ENCODE data around the gene WWOX.
"Not testable (repeated sequence)": the region's sequence is repeated elsewhere in the genome, so short reads cannot be mapped to it uniquely, and the experiment has no call there.

WWOX gene

DNA sequence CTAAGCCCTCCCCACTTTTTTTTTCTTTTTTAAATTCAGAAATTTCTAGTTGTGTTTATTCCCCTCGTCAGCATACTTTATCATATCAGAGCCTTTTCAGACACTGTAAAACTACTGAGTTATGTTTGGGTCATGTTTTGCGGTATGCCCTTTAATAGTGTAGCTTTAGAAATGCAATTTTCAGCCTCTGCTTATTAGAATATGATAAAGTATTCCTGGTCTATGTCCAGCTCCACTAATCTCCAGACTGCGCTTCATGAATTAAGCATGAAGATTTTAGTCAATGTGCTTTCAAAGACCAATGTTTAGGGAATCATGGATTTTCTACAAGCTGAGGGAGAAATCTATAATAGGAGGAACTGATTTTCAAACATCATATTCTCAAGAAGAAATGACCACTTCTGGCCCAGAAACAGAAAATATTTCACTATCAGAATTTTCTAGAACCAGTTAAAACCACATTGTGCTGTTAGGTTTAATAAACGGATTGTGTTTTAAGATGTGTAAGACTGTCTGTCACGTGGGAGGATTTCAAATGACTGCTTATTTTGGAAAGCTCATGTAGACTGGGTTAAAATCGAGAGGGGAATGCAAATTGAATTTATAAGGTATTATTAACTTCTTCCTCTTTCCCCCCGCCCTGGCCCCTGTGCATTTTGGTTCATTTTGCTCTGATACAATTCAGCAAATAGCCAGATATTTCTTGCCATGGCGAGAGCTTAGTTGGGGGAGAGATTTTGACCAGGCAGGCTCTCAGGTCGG, 498.5 kb downstream of the WWOX start:
- no peak overlapping the region for H4K8ac ChIP-seq (ENCODE audit: low read depth, low read length)
- H3K4me3 ChIP-seq (ENCODE audit: low read length): no peak overlapping the region
- no peak overlapping the region for H3K9ac ChIP-seq (ENCODE audit: low read length)
- H3K27me3 ChIP-seq (ENCODE audit: insufficient read depth, low read length, poor library complexity): no peaks in the 10 kb centered on the region
- no peak overlapping the region for H3K4ac ChIP-seq (ENCODE audit: low read depth, low read length)
- H2AK5ac ChIP-seq (ENCODE audit: low read length): no peak overlapping the region
- no peak overlapping the region for H3K4me2 ChIP-seq (ENCODE audit: low read length)
- no peak overlapping the region for H2BK5ac ChIP-seq (ENCODE audit: low read length)
- no peaks in the 10 kb centered on the region for H3K79me2 ChIP-seq (ENCODE audit: control insufficient read depth, insufficient read depth, low read length)
- H3K4me1 ChIP-seq (ENCODE audit: control insufficient read depth, low read depth, low read length): no peaks in the 10 kb centered on the region
- no peaks in the 10 kb centered on the region for H3K36me3 ChIP-seq (ENCODE audit: control insufficient read depth, insufficient read depth, low read length)
- H3K79me1 ChIP-seq (ENCODE audit: low read length): no peaks in the 10 kb centered on the region
- no CpG with 5 or more reads among the region's 9 CpGs for WGBS (ENCODE audit: extremely low coverage, insufficient coverage, low lambda C conversion rate)
- no peak overlapping the region for H3K18ac ChIP-seq (ENCODE audit: low read length)
- DNase-seq: no peak
- no peak overlapping the region for H2BK15ac ChIP-seq (replicated peaks; ENCODE audit: low read depth)
- H3K23ac ChIP-seq (ENCODE audit: low read length): no peak overlapping the region
- no peak overlapping the region for H4K5ac ChIP-seq (ENCODE audit: low read length)
- no peak overlapping the region for H2BK120ac ChIP-seq (ENCODE audit: low read depth, low read length)
- H3K56ac ChIP-seq (ENCODE audit: low read length): no peak overlapping the region
- H3K27ac ChIP-seq (ENCODE audit: low read depth, low read length): no peak overlapping the region

DNA sequence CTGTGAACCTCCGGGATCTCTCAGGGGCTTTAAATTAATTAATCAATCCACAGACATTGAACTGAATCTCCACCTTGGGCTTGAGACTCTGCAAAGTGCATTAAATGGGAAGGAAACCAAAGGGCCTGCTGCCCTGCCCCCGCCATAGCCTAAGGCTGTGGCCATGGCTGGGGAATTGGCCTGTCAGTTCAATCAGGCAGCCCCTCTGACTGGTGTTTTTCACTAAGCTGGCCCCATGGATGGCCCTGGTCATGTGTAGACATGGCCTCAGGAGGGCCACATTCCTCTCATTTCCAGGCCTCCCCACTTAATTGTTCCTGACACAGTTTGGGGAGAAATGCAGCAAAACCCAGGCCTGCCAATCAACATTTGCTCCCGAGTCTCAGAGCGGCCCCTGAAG, 499.8 kb downstream of the WWOX start:
- Histone ChIP-seq H2BK120ac (ENCODE audit: low read depth, low read length) (no peak overlapping the region), H3K4me2 (ENCODE audit: low read length) (no peak overlapping the region), H3K23ac (ENCODE audit: low read length) (no peak overlapping the region), H3K4ac (ENCODE audit: low read depth, low read length) (no peak overlapping the region), H3K56ac (ENCODE audit: low read length) (no peak overlapping the region), H2BK5ac (ENCODE audit: low read length) (no peak overlapping the region), H3K9ac (ENCODE audit: low read length) (no peak overlapping the region), H3K4me1 (ENCODE audit: control insufficient read depth, low read depth, low read length) (no peaks in the 10 kb centered on the region), H4K5ac (ENCODE audit: low read length) (no peak overlapping the region), H3K27me3 (ENCODE audit: insufficient read depth, low read length, poor library complexity) (no peaks in the 10 kb centered on the region), H3K79me1 (ENCODE audit: low read length) (no peaks in the 10 kb centered on the region), H3K27ac (ENCODE audit: low read depth, low read length) (no peak overlapping the region), H2AK5ac (ENCODE audit: low read length) (no peak overlapping the region), H3K4me3 (ENCODE audit: low read length) (no peak overlapping the region), H3K36me3 (ENCODE audit: control insufficient read depth, insufficient read depth, low read length) (no peaks in the 10 kb centered on the region), H2BK15ac (replicated peaks; ENCODE audit: low read depth) (no peak overlapping the region), H3K79me2 (ENCODE audit: control insufficient read depth, insufficient read depth, low read length) (no peaks in the 10 kb centered on the region), H3K18ac (ENCODE audit: low read length) (no peak overlapping the region), H4K8ac (ENCODE audit: low read depth, low read length) (no peak overlapping the region)
- peak; percentile 17 for DNase-seq
- WGBS (ENCODE audit: extremely low coverage, insufficient coverage, low lambda C conversion rate): no CpG with 5 or more reads among the region's 4 CpGs

DNA sequence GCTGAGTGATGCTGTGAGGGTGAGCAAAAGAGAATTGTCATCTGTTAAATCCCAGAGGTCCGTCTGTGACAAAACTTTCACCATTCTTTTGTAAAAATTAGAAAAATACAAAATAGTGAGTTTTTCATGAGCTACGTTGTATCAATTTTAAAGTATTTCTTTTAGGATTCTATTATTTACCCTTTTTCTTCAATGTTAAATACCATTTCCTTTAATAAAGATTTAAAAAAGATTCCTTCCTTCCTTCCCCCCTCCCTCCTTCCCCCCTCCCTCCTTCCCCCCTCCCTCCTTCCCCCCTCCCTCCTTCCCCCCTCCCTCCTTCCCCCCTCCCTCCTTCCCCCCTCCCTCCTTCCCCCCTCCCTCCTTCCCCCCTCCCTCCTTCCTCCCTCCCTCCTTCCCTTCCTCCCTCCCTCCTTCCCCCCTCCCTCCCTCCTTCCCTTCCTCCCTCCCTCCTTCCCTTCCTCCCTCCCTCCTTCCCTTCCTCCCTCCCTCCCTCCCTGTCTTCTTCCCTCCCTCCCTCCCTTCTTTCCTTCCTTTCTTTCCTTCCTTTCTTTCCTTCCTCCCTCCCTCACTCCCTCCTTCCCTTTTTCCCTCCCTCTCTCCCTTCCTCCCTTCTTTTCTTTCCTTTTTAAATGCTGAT, 505.1 kb downstream of the WWOX start:
- not testable (repeated sequence) for H3K4ac ChIP-seq (ENCODE audit: low read depth, low read length); DNase-seq; H3K4me3 ChIP-seq (ENCODE audit: low read length); H3K79me1 ChIP-seq (ENCODE audit: low read length); H3K4me2 ChIP-seq (ENCODE audit: low read length); H3K9ac ChIP-seq (ENCODE audit: low read length); H3K27ac ChIP-seq (ENCODE audit: low read depth, low read length); H2AK5ac ChIP-seq (ENCODE audit: low read length); H3K36me3 ChIP-seq (ENCODE audit: control insufficient read depth, insufficient read depth, low read length); H3K23ac ChIP-seq (ENCODE audit: low read length); H2BK5ac ChIP-seq (ENCODE audit: low read length); H2BK120ac ChIP-seq (ENCODE audit: low read depth, low read length); H3K79me2 ChIP-seq (ENCODE audit: control insufficient read depth, insufficient read depth, low read length); H4K8ac ChIP-seq (ENCODE audit: low read depth, low read length); H3K56ac ChIP-seq (ENCODE audit: low read length); H3K27me3 ChIP-seq (ENCODE audit: insufficient read depth, low read length, poor library complexity); H4K5ac ChIP-seq (ENCODE audit: low read length); H3K4me1 ChIP-seq (ENCODE audit: control insufficient read depth, low read depth, low read length); H3K18ac ChIP-seq (ENCODE audit: low read length); H2BK15ac ChIP-seq (replicated peaks; ENCODE audit: low read depth)
- WGBS (ENCODE audit: extremely low coverage, insufficient coverage, low lambda C conversion rate): no CpG with 5 or more reads among the region's 2 CpGs

DNA sequence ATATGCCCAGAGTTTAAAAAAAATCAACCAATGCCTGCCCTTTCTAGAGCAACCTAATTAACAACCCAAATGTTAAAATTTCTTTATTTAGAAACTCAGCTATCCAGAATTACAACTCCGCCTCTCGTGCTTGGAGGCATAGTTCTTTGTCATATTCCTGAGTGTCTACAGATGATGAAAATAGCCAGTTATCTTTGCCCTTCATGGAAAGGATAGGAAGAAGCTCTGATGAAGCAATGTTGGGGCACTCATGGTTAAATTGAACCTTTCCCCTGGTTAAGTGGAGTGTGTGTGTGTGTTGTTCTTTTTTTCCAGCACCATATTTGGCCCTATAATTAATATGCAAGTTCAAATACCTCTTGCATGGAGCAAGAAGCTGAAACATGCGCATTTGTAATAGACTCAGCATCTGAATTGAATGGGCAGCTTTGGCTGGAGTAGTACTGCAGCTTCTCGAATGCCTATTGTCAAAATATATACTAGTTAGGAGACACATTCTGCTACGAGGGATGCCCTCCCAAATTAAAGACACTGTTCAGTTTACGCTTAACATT, 506.2 kb downstream of the WWOX start:
- peak; percentile 26 for DNase-seq
- Histone ChIP-seq H3K27ac (ENCODE audit: low read depth, low read length) (no peak overlapping the region), H3K79me1 (ENCODE audit: low read length) (no peaks in the 10 kb centered on the region), H3K23ac (ENCODE audit: low read length) (no peak overlapping the region), H2AK5ac (ENCODE audit: low read length) (no peak overlapping the region), H3K36me3 (ENCODE audit: control insufficient read depth, insufficient read depth, low read length) (no peaks in the 10 kb centered on the region), H2BK120ac (ENCODE audit: low read depth, low read length) (no peak overlapping the region), H3K4me3 (ENCODE audit: low read length) (no peak overlapping the region), H3K9ac (ENCODE audit: low read length) (no peak overlapping the region), H3K79me2 (ENCODE audit: control insufficient read depth, insufficient read depth, low read length) (no peaks in the 10 kb centered on the region), H3K18ac (ENCODE audit: low read length) (no peak overlapping the region), H2BK5ac (ENCODE audit: low read length) (no peak overlapping the region), H3K27me3 (ENCODE audit: insufficient read depth, low read length, poor library complexity) (no peaks in the 10 kb centered on the region), H3K56ac (ENCODE audit: low read length) (no peak overlapping the region), H3K4ac (ENCODE audit: low read depth, low read length) (no peak overlapping the region), H4K8ac (ENCODE audit: low read depth, low read length) (no peak overlapping the region), H3K4me2 (ENCODE audit: low read length) (no peak overlapping the region), H2BK15ac (replicated peaks; ENCODE audit: low read depth) (no peak overlapping the region), H4K5ac (ENCODE audit: low read length) (no peak overlapping the region), H3K4me1 (ENCODE audit: control insufficient read depth, low read depth, low read length) (peaks cover 4% of the 10 kb centered on the region)
- no CpG with 5 or more reads among the region's 6 CpGs for WGBS (ENCODE audit: extremely low coverage, insufficient coverage, low lambda C conversion rate)

DNA sequence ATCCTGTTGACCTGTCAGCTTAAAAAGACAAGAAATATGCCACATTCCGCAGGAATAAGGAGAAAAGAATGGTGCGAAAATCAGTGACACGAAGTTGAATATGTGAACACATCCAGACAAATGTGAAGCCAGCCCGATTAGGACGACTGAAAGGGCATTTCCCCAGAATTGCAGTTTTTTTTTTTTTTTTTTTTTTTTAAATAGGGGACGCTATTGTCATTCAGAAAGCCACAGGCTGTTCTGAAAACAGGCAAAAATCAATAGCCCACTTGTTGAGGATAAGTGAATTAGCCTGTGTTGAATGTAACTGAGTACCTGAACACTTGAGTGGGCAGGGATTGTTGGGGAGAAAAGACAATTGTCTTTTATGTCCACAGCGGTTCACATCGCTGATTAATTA, 507.1 kb downstream of the WWOX start:
- no peak overlapping the region for H4K8ac ChIP-seq (ENCODE audit: low read depth, low read length)
- no peak overlapping the region for H2BK15ac ChIP-seq (replicated peaks; ENCODE audit: low read depth)
- H3K4me3 ChIP-seq (ENCODE audit: low read length): no peak overlapping the region
- H3K23ac ChIP-seq (ENCODE audit: low read length): no peak overlapping the region
- H3K4me2 ChIP-seq (ENCODE audit: low read length): no peak overlapping the region
- no peak overlapping the region for H3K9ac ChIP-seq (ENCODE audit: low read length)
- no peaks in the 10 kb centered on the region for H3K79me2 ChIP-seq (ENCODE audit: control insufficient read depth, insufficient read depth, low read length)
- WGBS (ENCODE audit: extremely low coverage, insufficient coverage, low lambda C conversion rate): no CpG with 5 or more reads among the region's 8 CpGs
- no peak overlapping the region for H3K56ac ChIP-seq (ENCODE audit: low read length)
- H3K79me1 ChIP-seq (ENCODE audit: low read length): no peaks in the 10 kb centered on the region
- no peak overlapping the region for H2AK5ac ChIP-seq (ENCODE audit: low read length)
- H4K5ac ChIP-seq (ENCODE audit: low read length): no peak overlapping the region
- no peak overlapping the region for H2BK5ac ChIP-seq (ENCODE audit: low read length)
- no peak overlapping the region for H3K4ac ChIP-seq (ENCODE audit: low read depth, low read length)
- H3K4me1 ChIP-seq (ENCODE audit: control insufficient read depth, low read depth, low read length): peaks cover 4% of the 10 kb centered on the region
- no peak overlapping the region for H3K27ac ChIP-seq (ENCODE audit: low read depth, low read length)
- H3K36me3 ChIP-seq (ENCODE audit: control insufficient read depth, insufficient read depth, low read length): no peaks in the 10 kb centered on the region
- no peak for DNase-seq
- no peaks in the 10 kb centered on the region for H3K27me3 ChIP-seq (ENCODE audit: insufficient read depth, low read length, poor library complexity)
- no peak overlapping the region for H3K18ac ChIP-seq (ENCODE audit: low read length)
- no peak overlapping the region for H2BK120ac ChIP-seq (ENCODE audit: low read depth, low read length)

Measured in mesendoderm (in vitro differentiated cells).